ENCODE measurements around the gene CEPT1.

DNA sequence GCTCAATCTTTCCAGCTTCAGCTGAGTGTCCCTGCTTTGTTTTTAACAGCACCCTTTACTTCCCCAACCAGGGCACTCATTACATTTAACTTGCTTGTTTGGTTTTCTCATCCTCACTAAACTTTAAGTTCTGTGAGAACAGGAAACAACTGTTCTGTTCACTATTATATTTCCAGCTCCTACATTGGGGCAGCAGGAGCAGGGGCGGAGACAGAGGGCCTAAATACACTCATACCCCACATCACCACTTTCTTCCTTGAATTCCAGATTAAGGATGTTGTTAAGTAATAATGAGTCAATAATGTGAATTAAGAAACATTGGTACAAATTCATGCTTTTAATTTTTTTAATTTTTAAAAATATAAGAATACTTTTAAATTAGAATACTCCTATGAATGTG, 6.2 kb upstream of the CEPT1 start:
- TF ChIP-seq, protein P1, sequence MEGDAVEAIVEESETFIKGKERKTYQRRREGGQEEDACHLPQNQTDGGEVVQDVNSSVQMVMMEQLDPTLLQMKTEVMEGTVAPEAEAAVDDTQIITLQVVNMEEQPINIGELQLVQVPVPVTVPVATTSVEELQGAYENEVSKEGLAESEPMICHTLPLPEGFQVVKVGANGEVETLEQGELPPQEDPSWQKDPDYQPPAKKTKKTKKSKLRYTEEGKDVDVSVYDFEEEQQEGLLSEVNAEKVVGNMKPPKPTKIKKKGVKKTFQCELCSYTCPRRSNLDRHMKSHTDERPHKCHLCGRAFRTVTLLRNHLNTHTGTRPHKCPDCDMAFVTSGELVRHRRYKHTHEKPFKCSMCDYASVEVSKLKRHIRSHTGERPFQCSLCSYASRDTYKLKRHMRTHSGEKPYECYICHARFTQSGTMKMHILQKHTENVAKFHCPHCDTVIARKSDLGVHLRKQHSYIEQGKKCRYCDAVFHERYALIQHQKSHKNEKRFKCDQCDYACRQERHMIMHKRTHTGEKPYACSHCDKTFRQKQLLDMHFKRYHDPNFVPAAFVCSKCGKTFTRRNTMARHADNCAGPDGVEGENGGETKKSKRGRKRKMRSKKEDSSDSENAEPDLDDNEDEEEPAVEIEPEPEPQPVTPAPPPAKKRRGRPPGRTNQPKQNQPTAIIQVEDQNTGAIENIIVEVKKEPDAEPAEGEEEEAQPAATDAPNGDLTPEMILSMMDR (IDR thresholded peaks at IDR 0.05): no peak
- TF ChIP-seq SP1 (CRISPR knock-in tag; conservative IDR thresholded peaks at IDR 0.05) (no peak), JUN (CRISPR knock-in tag; IDR thresholded peaks at IDR 0.05) (no peak)
- TF ChIP-seq, protein P2, sequence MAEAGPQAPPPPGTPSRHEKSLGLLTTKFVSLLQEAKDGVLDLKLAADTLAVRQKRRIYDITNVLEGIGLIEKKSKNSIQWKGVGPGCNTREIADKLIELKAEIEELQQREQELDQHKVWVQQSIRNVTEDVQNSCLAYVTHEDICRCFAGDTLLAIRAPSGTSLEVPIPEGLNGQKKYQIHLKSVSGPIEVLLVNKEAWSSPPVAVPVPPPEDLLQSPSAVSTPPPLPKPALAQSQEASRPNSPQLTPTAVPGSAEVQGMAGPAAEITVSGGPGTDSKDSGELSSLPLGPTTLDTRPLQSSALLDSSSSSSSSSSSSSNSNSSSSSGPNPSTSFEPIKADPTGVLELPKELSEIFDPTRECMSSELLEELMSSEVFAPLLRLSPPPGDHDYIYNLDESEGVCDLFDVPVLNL (CRISPR knock-in tag; IDR thresholded peaks at IDR 0.05; ENCODE audit: borderline replicate concordance, low read depth): no peak
